ENCODE measurements around the gene EFR3B. TPM values are rescaled to one million over a fixed set of nuclear protein-coding genes. Genes with fewer than 3 reads are reported as not detected.
"Not testable (repeated sequence)": the region's sequence is repeated elsewhere in the genome, so short reads cannot be mapped to it uniquely, and the experiment has no call there.

The EFR3B gene, protein sequence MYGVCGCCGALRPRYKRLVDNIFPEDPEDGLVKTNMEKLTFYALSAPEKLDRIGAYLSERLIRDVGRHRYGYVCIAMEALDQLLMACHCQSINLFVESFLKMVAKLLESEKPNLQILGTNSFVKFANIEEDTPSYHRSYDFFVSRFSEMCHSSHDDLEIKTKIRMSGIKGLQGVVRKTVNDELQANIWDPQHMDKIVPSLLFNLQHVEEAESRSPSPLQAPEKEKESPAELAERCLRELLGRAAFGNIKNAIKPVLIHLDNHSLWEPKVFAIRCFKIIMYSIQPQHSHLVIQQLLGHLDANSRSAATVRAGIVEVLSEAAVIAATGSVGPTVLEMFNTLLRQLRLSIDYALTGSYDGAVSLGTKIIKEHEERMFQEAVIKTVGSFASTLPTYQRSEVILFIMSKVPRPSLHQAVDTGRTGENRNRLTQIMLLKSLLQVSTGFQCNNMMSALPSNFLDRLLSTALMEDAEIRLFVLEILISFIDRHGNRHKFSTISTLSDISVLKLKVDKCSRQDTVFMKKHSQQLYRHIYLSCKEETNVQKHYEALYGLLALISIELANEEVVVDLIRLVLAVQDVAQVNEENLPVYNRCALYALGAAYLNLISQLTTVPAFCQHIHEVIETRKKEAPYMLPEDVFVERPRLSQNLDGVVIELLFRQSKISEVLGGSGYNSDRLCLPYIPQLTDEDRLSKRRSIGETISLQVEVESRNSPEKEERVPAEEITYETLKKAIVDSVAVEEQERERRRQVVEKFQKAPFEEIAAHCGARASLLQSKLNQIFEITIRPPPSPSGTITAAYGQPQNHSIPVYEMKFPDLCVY
- 1 to 10 TPM in 1 of 4 donors, under 1 TPM in 3; 0.40 to 1.2 (median 0.65) TPM for total RNA-seq

DNA sequence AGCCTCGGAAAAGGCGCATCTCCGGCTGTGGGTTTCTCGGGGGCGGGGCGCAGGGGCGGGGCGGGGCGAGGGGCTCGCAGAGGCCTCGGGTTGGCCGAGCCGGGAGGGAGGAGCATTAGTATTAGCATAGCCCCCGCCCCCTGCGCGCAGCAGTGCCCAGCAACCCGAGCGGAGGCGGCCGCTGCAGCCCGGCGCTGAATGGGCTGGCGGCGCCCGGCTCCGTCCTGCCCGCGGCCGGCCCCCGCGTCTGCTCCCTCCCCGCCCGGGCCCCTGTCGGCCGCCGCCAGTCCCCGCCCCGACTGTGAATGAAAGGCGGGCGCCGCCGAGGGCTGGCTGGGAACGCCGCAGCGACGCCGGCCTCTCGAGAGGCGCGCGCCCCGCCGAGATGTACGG, at the start of gene EFR3B:
Gene EFR3B (plus strand): TSS at position 149 of the 393 bp plus-strand sequence. CDS start 237 bp downstream, at position 386.
- H3K27me3 ChIP-seq, result no peaks in the 10 kb centered on the region
- H3K36me3 ChIP-seq, result no peaks in the 10 kb centered on the region
- H3K9me3 ChIP-seq, result no peaks in the 10 kb centered on the region
- peak within 1 kb of the TSS; percentile 61 to 96 (median 68) for H3K4me3 ChIP-seq
- DNase-seq, result peak; percentile 92 to 97 (median 96)
- TF ChIP-seq CTCF (IDR thresholded peaks at IDR 0.05), result peak in 1 of 6 experiments; percentile 9
- no peak for TF ChIP-seq POLR2A (IDR thresholded peaks at IDR 0.05)
- peak within 1 kb of the TSS in 3 of 4 donors; percentile 35 to 66 (median 60) for H3K27ac ChIP-seq
- H3K4me1 ChIP-seq, result peaks cover 0 to 20% (median 13%) of the 10 kb centered on the region in 4 donors

DNA sequence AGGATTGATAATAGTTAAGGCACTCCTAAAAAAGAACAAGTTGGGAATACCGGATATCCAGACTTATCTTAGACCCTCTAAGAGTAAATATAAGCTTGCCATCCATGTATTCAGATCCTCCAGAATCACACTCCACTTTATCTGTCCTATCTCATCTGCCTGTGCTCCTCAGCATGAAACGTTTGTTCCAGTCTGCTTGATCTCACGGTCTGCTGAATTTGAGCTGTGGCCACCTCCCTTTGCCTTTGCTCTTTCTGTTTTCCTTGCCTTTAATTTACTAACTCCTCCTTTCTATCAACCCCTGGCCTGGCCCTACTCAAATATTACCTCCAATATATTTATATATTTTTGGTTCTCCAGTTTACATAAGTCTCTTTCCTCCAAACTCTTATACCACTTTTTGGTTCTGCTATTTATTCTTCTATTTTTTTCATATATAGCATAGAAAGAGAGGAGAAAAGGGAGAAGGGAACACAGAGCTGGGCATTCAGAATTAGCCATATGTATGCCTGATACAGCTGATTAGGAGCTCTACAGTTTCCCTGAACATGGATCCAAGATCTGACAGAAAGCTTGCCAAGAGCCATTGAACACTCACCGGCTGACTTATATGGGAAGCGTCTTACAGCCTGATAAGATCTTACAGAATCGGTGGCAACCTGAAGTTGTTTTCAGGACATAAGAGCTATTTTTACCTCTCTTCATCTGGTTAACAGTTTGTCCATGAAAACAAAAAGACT, 48.3 kb upstream of the EFR3B start:
- TF ChIP-seq POLR2A (IDR thresholded peaks at IDR 0.05) (no peak), CTCF (IDR thresholded peaks at IDR 0.05) (no peak)
- Histone ChIP-seq H3K4me3 (no peak overlapping the region), H3K27ac (no peak overlapping the region), H3K4me1 (no peaks in the 10 kb centered on the region), H3K36me3 (no peaks in the 10 kb centered on the region), H3K27me3 (no peaks in the 10 kb centered on the region), H3K9me3 (no peaks in the 10 kb centered on the region)
- DNase-seq, result no peak

DNA sequence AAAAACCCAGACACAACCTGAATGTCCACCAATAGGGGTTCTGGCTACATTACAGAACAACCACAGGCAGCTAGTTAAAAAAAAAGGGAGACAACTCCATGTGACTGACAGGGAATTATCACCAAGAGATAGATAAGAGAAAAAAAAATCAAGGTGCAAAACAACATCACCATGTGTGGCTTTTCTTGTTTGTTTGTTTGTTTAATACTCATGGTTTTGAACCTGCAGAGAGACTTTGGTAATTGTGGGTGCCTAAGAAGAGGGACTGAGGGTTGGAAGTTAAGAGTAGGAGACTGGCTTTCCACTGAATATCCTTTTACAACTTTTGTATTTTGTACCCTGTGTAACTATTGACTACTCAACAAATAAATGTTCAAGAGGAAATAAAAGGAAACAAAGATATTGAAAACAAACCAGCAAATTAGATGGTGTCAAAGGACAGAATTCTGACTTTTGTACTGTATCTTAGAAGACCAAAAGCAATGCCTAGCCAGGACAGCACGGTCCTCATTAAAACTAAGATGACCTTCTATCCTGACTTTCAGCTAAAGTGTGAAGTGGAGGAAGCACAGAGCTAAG, 47.6 kb upstream of the EFR3B start:
- no peak for DNase-seq
- Histone ChIP-seq H3K27ac (no peak overlapping the region), H3K4me3 (no peak overlapping the region), H3K4me1 (no peaks in the 10 kb centered on the region), H3K36me3 (no peaks in the 10 kb centered on the region), H3K27me3 (no peaks in the 10 kb centered on the region), H3K9me3 (no peaks in the 10 kb centered on the region)
- no peak for TF ChIP-seq POLR2A (IDR thresholded peaks at IDR 0.05)
- no peak for TF ChIP-seq CTCF (IDR thresholded peaks at IDR 0.05)

DNA sequence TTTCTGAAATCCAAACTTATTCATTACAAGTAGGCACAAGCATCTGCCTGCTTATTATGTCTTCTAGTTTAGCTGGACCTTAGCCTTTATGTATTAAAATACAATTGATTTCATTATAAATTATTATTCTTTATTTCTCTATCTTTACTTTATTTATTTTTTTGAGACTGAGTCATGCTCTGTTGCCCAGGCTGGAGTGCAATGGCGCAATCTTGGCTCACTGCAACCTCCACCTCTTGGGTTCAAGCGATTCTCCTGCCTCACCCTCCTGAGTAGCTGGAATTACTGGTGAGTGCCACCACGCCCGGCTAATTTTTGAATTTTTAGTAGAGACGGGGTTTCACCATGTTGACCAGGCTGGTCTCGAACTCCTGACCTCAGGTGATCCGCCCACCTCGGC, 42.8 kb upstream of the EFR3B start:
- DNase-seq, H3K27ac ChIP-seq, H3K9me3 ChIP-seq, H3K4me1 ChIP-seq, H3K27me3 ChIP-seq, H3K4me3 ChIP-seq, H3K36me3 ChIP-seq: not testable (repeated sequence)

DNA sequence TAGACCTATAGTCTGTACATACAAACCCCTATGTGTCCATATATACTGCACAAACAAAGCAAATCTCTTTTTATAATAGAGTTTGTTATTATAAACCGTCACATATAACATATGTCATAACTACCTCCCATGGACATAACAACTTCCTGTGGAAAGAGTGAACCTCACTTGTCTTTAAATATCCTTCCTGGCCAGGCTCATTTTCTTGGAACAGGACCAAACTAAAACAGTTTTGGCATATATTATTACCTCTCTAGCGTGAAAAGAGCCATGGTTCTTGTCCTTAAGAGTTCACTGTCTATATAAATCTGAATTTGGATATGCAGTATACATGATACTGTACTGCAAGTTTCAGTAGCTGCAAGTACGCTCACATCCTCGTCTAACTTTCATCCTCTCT, 41.8 kb upstream of the EFR3B start:
- Histone ChIP-seq H3K4me1 (no peaks in the 10 kb centered on the region), H3K4me3 (no peak overlapping the region), H3K36me3 (no peaks in the 10 kb centered on the region), H3K27me3 (no peaks in the 10 kb centered on the region), H3K9me3 (no peaks in the 10 kb centered on the region), H3K27ac (no peak overlapping the region)
- DNase-seq, result no peak
- TF ChIP-seq POLR2A (IDR thresholded peaks at IDR 0.05) (no peak), CTCF (IDR thresholded peaks at IDR 0.05) (no peak)
